GM12864 (cell line): Measurements from ENCODE around the gene AP4B1.
"Not testable (repeated sequence)": the region's sequence is repeated elsewhere in the genome, so short reads cannot be mapped to it uniquely, and the experiment has no call there.

Source experiments
- DNase-seq: peaks from one replicate; pipeline ENCODE4 v3.0.0-alpha.2; 2011; ENCODE audit warnings: low read depth
- H3K4me3 ChIP-seq: 2 replicates; pipeline ENCODE4 v1.5.1; 2011; ENCODE audit warnings: mild to moderate bottlenecking, low read depth, low read length, control low read depth
- CTCF ChIP-seq: IDR thresholded peaks from 2 replicates; pipeline ENCODE4 v1.5.1; 2011; ENCODE audit warnings: low read depth, mild to moderate bottlenecking, moderate library complexity, low read length, control low read depth, inconsistent platforms; ENCODE audit errors: missing control alignments

AP4B1 gene

GRCh38 chr1:113904674-113905434 is at the start of gene AP4B1, which contains the start of gene DCLRE1B:
AP4B1 (minus strand) TSS chr1:113904799; CDS start chr1:113904717, 82 bp downstream.
DCLRE1B (plus strand) TSS chr1:113905326; CDS start chr1:113905587, 261 bp downstream.
- DNase-seq, result peak; percentile 99
- peak; percentile 66 for TF ChIP-seq CTCF
- H3K4me3 ChIP-seq, result peak within 1 kb of the TSS; percentile 95

GRCh38 chr1:113951719-113952118 is 47.1 kb upstream of the AP4B1 start:
- no peak overlapping the region for H3K4me3 ChIP-seq
- DNase-seq, result no peak
- no peak for TF ChIP-seq CTCF

GRCh38 chr1:113950908-113951307 is 46.3 kb upstream of the AP4B1 start:
- TF ChIP-seq CTCF, result no peak
- no peak overlapping the region for H3K4me3 ChIP-seq
- no peak for DNase-seq

GRCh38 chr1:113949007-113949406 is 44.4 kb upstream of the AP4B1 start:
- no peak for DNase-seq
- TF ChIP-seq CTCF, result no peak

GRCh38 chr1:113948151-113948550 is 43.6 kb upstream of the AP4B1 start:
- H3K4me3 ChIP-seq, DNase-seq: not testable (repeated sequence)

More at GRCh38 chr1:113949007-113949406, 44.4 kb upstream of the AP4B1 start:
- H3K4me3 ChIP-seq, result no peak overlapping the region

GRCh38 chr1:113947388-113948107 is 42.9 kb upstream of the AP4B1 start:
- DNase-seq, result no peak
- no peak for TF ChIP-seq CTCF
- no peak overlapping the region for H3K4me3 ChIP-seq

- TF ChIP-seq CTCF, result no peak
- no peak for DNase-seq
- H3K4me3 ChIP-seq, result no peak overlapping the region
These were observed 42.2 kb upstream of the AP4B1 start for GRCh38 chr1:113946678-113947387.
